ENCODE data around the gene CYP46A1.

CYP46A1 gene

GRCh38 chr14:99747582-99748330 lies 63.7 kb downstream of the CYP46A1 start:
- no peak for DNase-seq

GRCh38 chr14:99748529-99748928 lies 64.4 kb downstream of the CYP46A1 start:
- no peak for DNase-seq

DNA sequence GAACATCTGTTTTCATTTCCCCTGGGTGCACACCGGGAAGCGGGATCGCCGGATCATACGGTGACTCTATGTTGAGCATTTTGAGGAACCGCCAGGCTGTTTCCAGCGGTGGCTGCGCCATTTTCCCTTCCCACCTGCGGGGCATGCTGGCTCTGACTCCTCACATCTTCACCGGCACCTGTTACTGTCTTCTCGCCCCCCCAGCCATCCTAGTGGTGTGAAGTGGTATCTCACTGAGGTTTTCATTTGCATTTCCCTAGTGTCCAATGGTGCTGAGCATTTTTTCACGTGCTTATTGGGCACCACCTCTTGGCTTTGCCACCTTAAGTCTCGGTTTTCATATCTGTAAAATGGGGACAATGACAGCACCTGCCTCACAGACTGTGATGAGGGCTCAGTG lies 65.0 kb downstream of the CYP46A1 start:
- no peak for DNase-seq

DNA sequence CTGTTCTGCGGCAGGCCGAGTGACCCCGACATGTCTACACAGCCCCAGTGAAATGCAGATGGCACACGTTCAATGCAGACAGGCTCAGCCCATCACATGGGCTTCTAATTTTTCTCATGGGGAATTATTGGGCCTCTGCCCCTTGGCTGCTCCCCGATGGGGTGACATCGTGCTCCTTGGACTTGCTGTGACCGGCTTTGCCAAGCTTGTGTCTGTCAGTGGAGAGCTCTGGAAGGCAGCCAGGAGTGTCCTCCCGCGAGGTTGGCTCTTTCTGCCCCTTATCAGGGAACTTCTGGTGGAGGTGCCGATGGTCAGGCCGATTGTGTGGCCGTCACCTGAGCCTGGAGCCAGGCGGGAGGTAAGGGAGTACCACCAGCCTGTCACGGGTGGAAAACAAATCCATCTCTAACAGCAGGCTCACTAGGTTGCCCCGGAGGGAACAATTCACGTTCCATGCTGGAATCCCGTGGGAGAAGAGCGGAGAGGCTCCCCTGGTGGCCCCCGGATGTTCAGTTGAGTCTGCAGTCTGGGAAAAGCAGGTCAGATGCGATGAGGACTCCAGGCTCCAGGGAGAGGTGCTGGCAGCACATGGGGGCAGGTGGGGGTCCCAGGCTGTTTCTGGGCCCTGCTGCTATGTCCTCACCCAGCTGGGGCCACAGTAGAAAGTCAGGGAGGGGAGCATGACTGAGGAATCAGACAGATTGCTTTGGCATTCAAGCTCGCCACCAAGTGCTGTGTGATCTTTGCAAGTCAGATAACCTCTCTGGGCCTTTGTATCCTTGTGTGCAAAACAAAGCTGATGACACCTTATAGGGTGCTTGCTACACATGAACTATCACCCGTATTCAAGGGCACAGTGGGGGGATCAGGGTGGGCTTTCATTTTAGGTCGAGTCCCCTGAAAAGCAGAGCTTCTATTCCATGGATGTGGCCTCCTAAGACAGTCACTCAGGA lies 65.9 kb downstream of the CYP46A1 start:
- DNase-seq: no peak

DNA sequence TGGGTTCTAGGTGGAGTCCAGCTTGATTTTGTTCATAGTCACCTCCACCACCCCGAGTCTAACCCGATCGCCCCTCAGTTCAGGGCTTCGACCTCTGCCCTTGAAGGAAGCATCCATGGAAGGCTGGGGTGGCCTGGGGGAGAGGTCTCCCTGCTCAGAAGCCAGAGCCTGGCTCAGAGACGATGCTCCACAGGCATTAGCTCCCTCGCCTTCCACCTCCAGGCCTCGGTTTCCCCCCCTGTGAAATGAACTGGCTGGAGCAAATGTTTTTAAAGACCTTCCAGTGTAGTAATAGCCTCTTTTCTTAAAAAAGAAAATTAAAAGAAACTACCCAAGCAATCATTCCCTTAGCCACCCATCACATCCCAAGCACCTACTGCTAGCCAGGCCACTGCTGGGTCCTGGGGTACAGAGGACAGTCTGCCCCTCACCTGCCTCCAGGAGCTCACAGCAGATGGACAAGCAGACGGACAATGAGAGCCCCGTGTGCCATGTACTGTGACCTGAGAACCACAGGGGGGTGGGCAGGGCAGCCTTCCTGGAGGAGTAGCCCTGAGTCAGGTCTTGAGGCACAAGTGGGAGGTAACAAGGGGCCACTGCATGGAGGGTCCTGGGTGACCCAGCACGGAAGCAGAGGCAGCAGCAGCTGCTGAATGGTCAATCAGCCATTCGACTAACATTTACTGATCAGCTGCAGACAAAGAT lies 66.8 kb downstream of the CYP46A1 start:
- DNase-seq: no peak

- DNase-seq: no peak
These were observed 67.7 kb downstream of the CYP46A1 start for GRCh38 chr14:99751539-99752485.

DNA sequence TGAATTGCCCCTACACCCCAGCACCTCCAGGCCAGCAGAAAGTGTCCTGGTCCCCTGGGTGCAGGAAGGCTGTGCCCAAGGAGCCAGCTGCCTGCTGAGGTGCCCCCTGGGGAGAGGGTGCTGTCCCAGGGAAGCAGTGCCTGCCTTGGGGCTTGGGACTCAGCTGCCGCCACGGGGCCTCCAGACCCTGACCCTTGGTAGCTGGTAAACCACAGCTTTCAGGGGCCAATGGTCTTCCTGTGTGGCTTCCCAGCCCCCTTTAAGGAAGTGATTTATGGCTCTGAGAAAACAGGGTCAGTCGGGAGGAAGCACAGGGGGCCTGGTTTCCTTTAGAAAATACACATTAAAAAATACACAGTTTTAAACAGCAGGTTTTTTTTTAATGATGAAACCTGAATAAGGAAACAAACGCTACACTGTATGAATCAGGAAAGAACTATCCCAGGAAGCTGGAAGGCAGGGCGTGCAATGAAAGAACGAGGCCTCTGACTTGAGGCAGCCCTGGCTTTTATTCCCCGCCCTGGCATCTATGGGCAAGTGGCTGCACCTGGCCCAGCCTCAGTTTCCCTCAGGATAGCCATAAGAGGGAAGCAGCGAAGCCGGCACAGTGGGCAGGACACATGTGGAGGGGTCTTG lies 68.5 kb downstream of the CYP46A1 start:
- no peak for DNase-seq

- no peak for DNase-seq
These were observed 69.4 kb downstream of the CYP46A1 start for GRCh38 chr14:99753225-99754140.

DNA sequence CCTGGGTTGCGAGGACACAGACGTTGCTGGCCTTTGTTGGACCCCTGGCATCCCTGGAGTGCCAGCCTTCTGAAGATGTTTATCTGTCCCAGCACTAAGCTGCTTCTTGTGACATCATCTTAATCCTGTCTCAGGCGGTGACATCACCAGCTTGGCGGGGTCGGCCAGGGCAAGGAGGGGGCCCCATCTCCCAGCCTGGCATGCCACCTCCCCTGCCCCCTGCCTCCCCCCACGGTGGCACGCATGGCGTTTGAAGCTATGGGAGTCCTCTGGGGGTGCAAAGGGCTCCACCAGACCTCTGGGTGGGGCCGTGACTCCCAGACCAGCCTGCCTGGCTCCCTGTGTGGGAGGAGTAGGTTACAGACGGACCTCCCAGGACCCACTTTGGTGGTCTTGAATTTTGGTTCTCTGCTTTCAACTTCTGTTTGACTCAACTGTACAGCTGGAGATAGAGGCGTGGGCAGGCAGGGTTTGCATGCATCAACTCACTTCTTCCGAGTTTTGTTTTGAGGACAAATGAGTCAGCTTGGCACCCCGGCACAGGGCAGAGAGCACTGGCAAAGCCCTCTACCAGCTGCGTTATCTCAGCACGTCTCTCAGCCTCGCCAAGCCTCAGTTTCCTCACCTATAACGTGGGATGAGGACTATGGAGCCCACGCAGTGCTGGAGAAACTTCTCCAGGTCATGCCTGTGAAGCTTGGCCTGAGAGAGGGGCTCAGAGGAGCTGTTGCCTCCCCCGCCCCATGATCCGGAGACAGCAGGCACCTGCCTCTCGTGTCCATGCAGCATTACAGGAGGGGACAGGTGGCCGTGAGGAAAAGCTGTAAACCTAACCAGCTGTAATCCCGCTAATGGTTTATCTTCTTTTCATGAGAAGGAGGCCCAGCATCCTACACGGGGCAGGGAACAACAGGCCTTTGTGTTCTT lies 70.3 kb downstream of the CYP46A1 start:
- no peak for DNase-seq

DNA sequence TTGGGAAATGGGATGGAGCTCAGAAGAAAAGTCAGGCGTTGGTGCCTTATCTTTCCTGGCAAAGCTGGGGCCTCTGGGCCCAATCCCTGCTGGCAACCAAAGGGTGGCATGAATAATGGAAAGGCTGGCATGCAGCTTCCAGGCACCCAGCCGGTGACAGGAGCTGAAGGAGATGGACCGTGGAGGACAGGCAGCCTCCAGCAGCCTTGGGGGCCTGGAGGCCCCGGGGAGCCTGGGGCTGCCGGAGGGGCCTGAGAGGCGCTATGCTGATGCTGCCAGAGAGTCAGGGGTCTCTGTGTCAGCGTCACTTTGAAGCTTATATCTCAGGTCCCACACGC lies 70.9 kb downstream of the CYP46A1 start:
- DNase-seq: no peak

- DNase-seq: no peak
These were observed 71.8 kb downstream of the CYP46A1 start for GRCh38 chr14:99755629-99756603.

GRCh38 chr14:99756796-99757195 lies 72.7 kb downstream of the CYP46A1 start:
- DNase-seq: no peak

- DNase-seq: no peak
These were observed 73.4 kb downstream of the CYP46A1 start for GRCh38 chr14:99757331-99758070.

- no peak for DNase-seq
These were observed 74.2 kb downstream of the CYP46A1 start for GRCh38 chr14:99758121-99758821.

- DNase-seq: no peak
These were observed 74.9 kb downstream of the CYP46A1 start for GRCh38 chr14:99758872-99759545.

DNA sequence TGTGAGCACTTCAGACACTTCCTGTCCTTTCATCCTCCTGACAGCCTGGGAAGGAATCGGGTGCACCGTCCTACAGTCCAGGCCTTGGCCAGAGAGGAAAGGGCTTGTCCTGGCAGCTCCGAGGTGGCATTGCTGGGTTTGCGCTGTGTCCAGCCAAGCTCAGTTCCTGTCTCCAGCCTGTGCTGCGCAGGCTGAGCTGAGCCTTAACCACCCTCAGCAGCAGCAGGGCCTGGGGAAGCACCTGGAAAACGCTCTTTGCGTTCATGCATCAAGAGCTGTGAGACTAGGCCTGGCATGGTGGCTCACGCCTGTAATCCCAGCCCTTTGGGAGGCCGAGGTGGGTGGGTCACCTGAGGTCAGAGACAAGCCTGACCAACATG lies 75.4 kb downstream of the CYP46A1 start:
- DNase-seq: no peak
